B cell (primary cell): ENCODE data around the gene CACNA1F.

ENCODE experiments used
- CTCF ChIP-seq: fragments of 200-600 bp; IDR thresholded peaks from one replicate; pipeline ENCODE4 v1.8.0; 2022; ENCODE audit warnings: antibody characterized with exemption, mild to moderate bottlenecking
- EZH2 ChIP-seq: IDR thresholded peaks from 2 replicates; pipeline ENCODE4 v1.6.1; 2012; ENCODE audit warnings: borderline replicate concordance, low read depth, mild to moderate bottlenecking, moderate library complexity, low read length; ENCODE audit not compliant: insufficient read depth, poor library complexity, severe bottlenecking

- TF ChIP-seq CTCF (no peak), EZH2 (no peak)
Observed at GRCh38 chrX:49210406-49210805, 22.7 kb downstream of the CACNA1F start.
